ENCODE data around the gene IL22RA2. TPM values are rescaled to one million over a fixed set of nuclear protein-coding genes. Genes with fewer than 3 reads are reported as not detected.

The IL22RA2 gene
- total and polyA plus RNA-seq, 4 donors, result 0.02 to 0.20 TPM; not detected in 2

GRCh38 chr6:137097057-137097456 is 76.4 kb downstream of the IL22RA2 start:
- peak in 1 of 3 donors; percentile 25 for DNase-seq
- Histone ChIP-seq H3K4me3 (no peak overlapping the region), H3K4me1 (ENCODE audit: control insufficient read depth in 5 of 5, insufficient read depth in 5 of 5, low read length in 5 of 5) (no peaks in the 10 kb centered on the region), H3K9me3 (ENCODE audit: control insufficient read depth in 4 of 4, insufficient read depth in 3 of 4, low read length in 3 of 4) (no peaks in the 10 kb centered on the region), H3K9ac (ENCODE audit: insufficient read depth in 1 of 2, low read length in 2 of 2) (no peak overlapping the region), H3K27me3 (ENCODE audit: control insufficient read depth in 3 of 3, insufficient read depth in 3 of 3, low read length in 2 of 3) (no peaks in the 10 kb centered on the region), H3K36me3 (ENCODE audit: control insufficient read depth in 4 of 4, insufficient read depth in 4 of 4, low read length in 4 of 4) (no peaks in the 10 kb centered on the region), H3K27ac (ENCODE audit: low read depth in 1 of 2, low read length in 1 of 2) (no peak overlapping the region)
- no peak for ATAC-seq (ENCODE audit: insufficient read depth, low FRiP score)
- TF ChIP-seq, protein P1, sequence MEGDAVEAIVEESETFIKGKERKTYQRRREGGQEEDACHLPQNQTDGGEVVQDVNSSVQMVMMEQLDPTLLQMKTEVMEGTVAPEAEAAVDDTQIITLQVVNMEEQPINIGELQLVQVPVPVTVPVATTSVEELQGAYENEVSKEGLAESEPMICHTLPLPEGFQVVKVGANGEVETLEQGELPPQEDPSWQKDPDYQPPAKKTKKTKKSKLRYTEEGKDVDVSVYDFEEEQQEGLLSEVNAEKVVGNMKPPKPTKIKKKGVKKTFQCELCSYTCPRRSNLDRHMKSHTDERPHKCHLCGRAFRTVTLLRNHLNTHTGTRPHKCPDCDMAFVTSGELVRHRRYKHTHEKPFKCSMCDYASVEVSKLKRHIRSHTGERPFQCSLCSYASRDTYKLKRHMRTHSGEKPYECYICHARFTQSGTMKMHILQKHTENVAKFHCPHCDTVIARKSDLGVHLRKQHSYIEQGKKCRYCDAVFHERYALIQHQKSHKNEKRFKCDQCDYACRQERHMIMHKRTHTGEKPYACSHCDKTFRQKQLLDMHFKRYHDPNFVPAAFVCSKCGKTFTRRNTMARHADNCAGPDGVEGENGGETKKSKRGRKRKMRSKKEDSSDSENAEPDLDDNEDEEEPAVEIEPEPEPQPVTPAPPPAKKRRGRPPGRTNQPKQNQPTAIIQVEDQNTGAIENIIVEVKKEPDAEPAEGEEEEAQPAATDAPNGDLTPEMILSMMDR (IDR thresholded peaks at IDR 0.05; ENCODE audit: control extremely low read depth, extremely low read depth), result no peak

GRCh38 chr6:137095651-137096238 is 77.7 kb downstream of the IL22RA2 start:
- Histone ChIP-seq H3K36me3 (ENCODE audit: control insufficient read depth in 4 of 4, insufficient read depth in 4 of 4, low read length in 4 of 4) (no peaks in the 10 kb centered on the region), H3K9ac (ENCODE audit: insufficient read depth in 1 of 2, low read length in 2 of 2) (no peak overlapping the region), H3K27me3 (ENCODE audit: control insufficient read depth in 3 of 3, insufficient read depth in 3 of 3, low read length in 2 of 3) (no peaks in the 10 kb centered on the region), H3K4me3 (no peak overlapping the region), H3K27ac (ENCODE audit: low read depth in 1 of 2, low read length in 1 of 2) (no peak overlapping the region), H3K9me3 (ENCODE audit: control insufficient read depth in 4 of 4, insufficient read depth in 3 of 4, low read length in 3 of 4) (no peaks in the 10 kb centered on the region), H3K4me1 (ENCODE audit: control insufficient read depth in 5 of 5, insufficient read depth in 5 of 5, low read length in 5 of 5) (no peaks in the 10 kb centered on the region)
- ATAC-seq (ENCODE audit: insufficient read depth, low FRiP score), result no peak
- TF ChIP-seq, protein P1 (IDR thresholded peaks at IDR 0.05; ENCODE audit: control extremely low read depth, extremely low read depth), result no peak
- no peak for DNase-seq

- H3K27ac ChIP-seq (ENCODE audit: low read depth in 1 of 2, low read length in 1 of 2), result no peak overlapping the region
- no peaks in the 10 kb centered on the region for H3K36me3 ChIP-seq (ENCODE audit: control insufficient read depth in 4 of 4, insufficient read depth in 4 of 4, low read length in 4 of 4)
- TF ChIP-seq, protein P1 (IDR thresholded peaks at IDR 0.05; ENCODE audit: control extremely low read depth, extremely low read depth), result no peak
- H3K27me3 ChIP-seq (ENCODE audit: control insufficient read depth in 3 of 3, insufficient read depth in 3 of 3, low read length in 2 of 3), result no peaks in the 10 kb centered on the region
- DNase-seq, result no peak
- no peak for ATAC-seq (ENCODE audit: insufficient read depth, low FRiP score)
- 84 to 87% methylated on average over 10 of the region's 10 CpGs for WGBS, 2 donors
- no peaks in the 10 kb centered on the region for H3K9me3 ChIP-seq (ENCODE audit: control insufficient read depth in 4 of 4, insufficient read depth in 3 of 4, low read length in 3 of 4)
- no peaks in the 10 kb centered on the region for H3K4me1 ChIP-seq (ENCODE audit: control insufficient read depth in 5 of 5, insufficient read depth in 5 of 5, low read length in 5 of 5)
- H3K4me3 ChIP-seq, result no peak overlapping the region
- H3K9ac ChIP-seq (ENCODE audit: insufficient read depth in 1 of 2, low read length in 2 of 2), result no peak overlapping the region
Measured at GRCh38 chr6:137095093-137095492, 78.4 kb downstream of the IL22RA2 start.

All from lung (tissue), 12 donors.